ENCODE measurements around the gene NIPAL3. TPM values are rescaled to one million over a fixed set of nuclear protein-coding genes. Genes with fewer than 3 reads are reported as not detected.

The NIPAL3 gene
- total RNA-seq, 1 experiment from 2014 or later, result 55.8 TPM

- CTCF ChIA-PET, result interaction anchor here (0.7 to 1.0 kb wide), 2 partner anchors 46 to 266 kb away, joined by 3 to 4 read pairs; no protein-coding TSS in a partner anchor
- no peak for DNase-seq (ENCODE audit: unreplicated experiment)
- Mint-ChIP-seq H3K9me3 (ENCODE audit: unreplicated experiment) (no peaks in the 10 kb centered on the region), H3K36me3 (ENCODE audit: insufficient read depth, unreplicated experiment) (peaks cover 73% of the 10 kb centered on the region), H3K27ac (ENCODE audit: low read depth, unreplicated experiment) (no peak overlapping the region), H3K27me3 (ENCODE audit: insufficient read depth, unreplicated experiment) (no peaks in the 10 kb centered on the region), H3K4me1 (ENCODE audit: insufficient read depth, unreplicated experiment) (peaks cover 6% of the 10 kb centered on the region), H3K4me3 (ENCODE audit: unreplicated experiment) (no peak overlapping the region)
- intact Hi-C loops (cut with micrococcal nuclease), result no loop called here
- BruUV-seq (replicated peaks), result no TSS peak
- no peak for TF ChIP-seq CTCF (IDR thresholded peaks at IDR 0.05; ENCODE audit: unreplicated experiment)
- POLR2A ChIA-PET, result no interaction called here
Measured at GRCh38 chr1:24465099-24465498, 49.5 kb downstream of the NIPAL3 start.

DNA sequence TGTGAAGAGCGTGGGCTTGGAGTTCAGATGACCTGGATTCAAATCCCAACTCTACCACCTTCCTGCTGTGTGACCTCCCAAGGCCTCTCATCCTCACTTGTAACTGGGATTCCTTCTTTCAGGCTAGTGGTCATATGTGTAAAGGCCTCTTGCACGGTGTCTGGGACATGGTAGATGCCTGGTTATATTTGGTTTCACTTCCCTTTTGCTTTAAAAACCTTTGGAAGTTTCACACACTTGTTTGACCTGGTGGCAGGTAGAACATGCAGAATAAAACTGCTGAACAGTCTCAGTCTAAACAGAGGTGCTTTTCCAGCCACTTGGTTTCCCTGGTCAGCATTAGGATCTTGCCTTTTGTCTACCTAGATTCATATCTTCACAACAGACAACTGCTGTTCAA is 50.0 kb downstream of the NIPAL3 start:
- Mint-ChIP-seq H3K36me3 (ENCODE audit: insufficient read depth, unreplicated experiment) (peaks cover 68% of the 10 kb centered on the region), H3K4me1 (ENCODE audit: insufficient read depth, unreplicated experiment) (peaks cover 6% of the 10 kb centered on the region), H3K27ac (ENCODE audit: low read depth, unreplicated experiment) (no peak overlapping the region), H3K4me3 (ENCODE audit: unreplicated experiment) (no peak overlapping the region), H3K27me3 (ENCODE audit: insufficient read depth, unreplicated experiment) (no peaks in the 10 kb centered on the region), H3K9me3 (ENCODE audit: unreplicated experiment) (no peaks in the 10 kb centered on the region)
- DNase-seq (ENCODE audit: unreplicated experiment), result no peak
- TF ChIP-seq CTCF (IDR thresholded peaks at IDR 0.05; ENCODE audit: unreplicated experiment), result no peak
- POLR2A ChIA-PET, result interaction anchor here (0.8 kb wide), 1 partner anchor 37 kb away, joined by 3 read pairs; no protein-coding TSS in a partner anchor
- intact Hi-C loops (cut with micrococcal nuclease), result no loop called here
- no TSS peak for BruUV-seq (replicated peaks)
- CTCF ChIA-PET, result interaction anchor here (0.7 kb wide), 1 partner anchor 46 kb away, joined by 3 read pairs; no protein-coding TSS in a partner anchor

DNA sequence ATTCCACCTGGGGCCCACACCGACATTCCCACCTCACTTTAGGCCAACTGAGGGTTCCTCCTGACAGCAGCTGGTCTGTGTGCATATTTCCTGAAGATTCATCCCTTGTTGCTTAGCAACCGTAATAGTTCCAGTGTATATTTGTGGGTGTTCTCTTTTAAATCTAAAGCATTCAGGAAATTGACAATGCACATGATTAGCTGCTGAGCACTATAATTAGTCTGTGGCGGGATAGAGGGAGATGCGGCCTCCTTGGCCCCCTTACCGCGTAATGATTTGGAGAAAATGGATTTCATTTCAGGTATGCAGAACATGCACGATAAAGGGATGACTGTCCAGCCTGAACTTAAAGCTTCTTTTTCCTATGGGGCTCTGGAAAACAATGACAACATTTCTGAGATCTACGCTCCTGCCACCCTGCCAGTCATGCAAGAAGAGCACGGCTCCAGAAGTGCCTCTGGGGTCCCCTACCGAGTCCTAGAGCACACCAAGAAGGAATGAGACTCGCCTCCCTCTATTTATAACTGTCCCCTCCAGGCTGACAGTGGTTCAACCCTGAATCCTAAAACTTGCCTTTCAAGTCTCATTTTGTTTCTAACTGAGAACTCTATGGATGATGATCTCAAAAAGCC is 53.2 kb downstream of the NIPAL3 start:
- no peak for DNase-seq (ENCODE audit: unreplicated experiment)
- H3K36me3 Mint-ChIP-seq (ENCODE audit: insufficient read depth, unreplicated experiment), result peaks cover 39% of the 10 kb centered on the region
- CTCF ChIA-PET, result no interaction called here
- no TSS peak for BruUV-seq (replicated peaks)
- POLR2A ChIA-PET, result no interaction called here
- H3K4me1 Mint-ChIP-seq (ENCODE audit: insufficient read depth, unreplicated experiment), result no peaks in the 10 kb centered on the region
- no peak for TF ChIP-seq CTCF (IDR thresholded peaks at IDR 0.05; ENCODE audit: unreplicated experiment)
- no peaks in the 10 kb centered on the region for H3K9me3 Mint-ChIP-seq (ENCODE audit: unreplicated experiment)
- no peak overlapping the region for H3K4me3 Mint-ChIP-seq (ENCODE audit: unreplicated experiment)
- no peaks in the 10 kb centered on the region for H3K27me3 Mint-ChIP-seq (ENCODE audit: insufficient read depth, unreplicated experiment)
- intact Hi-C loops (cut with micrococcal nuclease), result no loop called here
- no peak overlapping the region for H3K27ac Mint-ChIP-seq (ENCODE audit: low read depth, unreplicated experiment)

DNA sequence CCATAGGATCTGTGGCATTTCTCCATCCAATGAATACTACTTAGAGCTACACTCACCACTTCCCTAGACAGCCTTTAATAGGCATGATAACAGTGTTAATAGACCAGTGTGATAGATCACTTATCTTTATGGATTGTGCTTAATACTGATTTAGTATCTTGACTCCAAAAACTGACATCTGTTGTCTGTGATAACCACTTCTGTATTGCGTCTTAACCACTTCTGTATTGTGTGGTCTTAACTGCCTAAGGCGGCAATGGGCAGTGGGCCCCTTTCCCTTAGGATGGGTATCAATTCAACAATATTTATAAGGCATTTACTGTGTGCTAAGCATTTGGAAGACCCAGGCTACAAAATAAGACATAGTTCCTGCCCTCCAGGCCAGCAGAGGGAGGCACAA is 55.0 kb downstream of the NIPAL3 start:
- Mint-ChIP-seq H3K27me3 (ENCODE audit: insufficient read depth, unreplicated experiment) (no peaks in the 10 kb centered on the region), H3K36me3 (ENCODE audit: insufficient read depth, unreplicated experiment) (peaks cover 31% of the 10 kb centered on the region), H3K9me3 (ENCODE audit: unreplicated experiment) (no peaks in the 10 kb centered on the region), H3K4me1 (ENCODE audit: insufficient read depth, unreplicated experiment) (no peaks in the 10 kb centered on the region), H3K4me3 (ENCODE audit: unreplicated experiment) (no peak overlapping the region), H3K27ac (ENCODE audit: low read depth, unreplicated experiment) (no peak overlapping the region)
- BruUV-seq (replicated peaks), result no TSS peak
- intact Hi-C loops (cut with micrococcal nuclease), result no loop called here
- DNase-seq (ENCODE audit: unreplicated experiment), result no peak
- POLR2A ChIA-PET, result no interaction called here
- no peak for TF ChIP-seq CTCF (IDR thresholded peaks at IDR 0.05; ENCODE audit: unreplicated experiment)
- CTCF ChIA-PET, result no interaction called here

Measured in MCF 10A (cell line).